ENCODE results near the gene SIPA1L3. TPM values are rescaled to one million over a fixed set of nuclear protein-coding genes. Genes with fewer than 3 reads are reported as not detected.

Gene SIPA1L3
- total RNA-seq, 2 experiments from 2014 or later, result 10.5 to 18.3 TPM

- intact Hi-C loops (cut with DNase I, micrococcal nuclease), result no loop called here
- Mint-ChIP-seq H3K4me3 (no peak overlapping the region), H3K36me3 (ENCODE audit: low read depth) (no peaks in the 10 kb centered on the region), H3K27ac (no peak overlapping the region), H3K4me1 (no peaks in the 10 kb centered on the region), H3K9me3 (ENCODE audit: low read depth) (no peaks in the 10 kb centered on the region), H3K27me3 (peaks cover 7% of the 10 kb centered on the region)
- ChIA-PET CTCF (interaction anchor here (1.0 kb wide), 1 partner anchor 352 kb away, joined by 4 read pairs; no protein-coding TSS in a partner anchor), POLR2A (interaction anchor here (0.6 kb wide), 1 partner anchor 98 kb away, joined by 10 read pairs; no protein-coding TSS in a partner anchor)
- no peak for DNase-seq
- no peak for ATAC-seq
Observed at GRCh38 chr19:38250428-38250820, 343.4 kb downstream of the SIPA1L3 start.

GRCh38 chr19:38250821-38251563 is 344.0 kb downstream of the SIPA1L3 start:
- Mint-ChIP-seq H3K9me3 (ENCODE audit: low read depth) (no peaks in the 10 kb centered on the region), H3K27me3 (peaks cover 11% of the 10 kb centered on the region), H3K27ac (no peak overlapping the region), H3K4me1 (no peaks in the 10 kb centered on the region), H3K4me3 (no peak overlapping the region), H3K36me3 (ENCODE audit: low read depth) (no peaks in the 10 kb centered on the region)
- ChIA-PET CTCF (interaction anchor here (0.5 to 1.5 kb wide), 4 partner anchors 14 to 1221 kb away, joined by 4 to 5 read pairs (median 4); no protein-coding TSS in a partner anchor), POLR2A (interaction anchor here (0.6 kb wide), 1 partner anchor 98 kb away, joined by 10 read pairs; no protein-coding TSS in a partner anchor)
- DNase-seq, result no peak
- intact Hi-C loops (cut with DNase I, micrococcal nuclease), result no loop called here
- ATAC-seq, result no peak

- Mint-ChIP-seq H3K27ac (no peak overlapping the region), H3K36me3 (ENCODE audit: low read depth) (no peaks in the 10 kb centered on the region), H3K4me1 (no peaks in the 10 kb centered on the region), H3K9me3 (ENCODE audit: low read depth) (no peaks in the 10 kb centered on the region), H3K27me3 (peaks cover 12% of the 10 kb centered on the region), H3K4me3 (no peak overlapping the region)
- ATAC-seq (no peak), DNase-seq (no peak)
- ChIA-PET POLR2A (no interaction called here), CTCF (interaction anchor here (0.5 to 1.5 kb wide), 3 partner anchors 14 to 1220 kb away, joined by 4 to 5 read pairs (median 4); no protein-coding TSS in a partner anchor)
- intact Hi-C loops (cut with DNase I, micrococcal nuclease), result no loop called here
Observed at GRCh38 chr19:38251564-38252051, 344.6 kb downstream of the SIPA1L3 start.

- H3K4me1 Mint-ChIP-seq, result no peaks in the 10 kb centered on the region
- no peaks in the 10 kb centered on the region for H3K36me3 Mint-ChIP-seq (ENCODE audit: low read depth)
- DNase-seq, result no peak
- H3K27ac Mint-ChIP-seq, result no peak overlapping the region
- intact Hi-C loops (cut with DNase I, micrococcal nuclease), result no loop called here
- no peak for ATAC-seq
- ChIA-PET CTCF (interaction anchor here (1.1 to 1.5 kb wide), 2 partner anchors 8 to 13 kb away, joined by 3 to 5 read pairs; no protein-coding TSS in a partner anchor), POLR2A (no interaction called here)
- peaks cover 19% of the 10 kb centered on the region for H3K27me3 Mint-ChIP-seq
- no peak overlapping the region for H3K4me3 Mint-ChIP-seq
- H3K9me3 Mint-ChIP-seq (ENCODE audit: low read depth), result no peaks in the 10 kb centered on the region
Observed at GRCh38 chr19:38252385-38252784, 345.4 kb downstream of the SIPA1L3 start.

GRCh38 chr19:38252941-38253691 is 346.1 kb downstream of the SIPA1L3 start:
- intact Hi-C loops (cut with DNase I, micrococcal nuclease), result no loop called here
- Mint-ChIP-seq H3K9me3 (ENCODE audit: low read depth) (no peaks in the 10 kb centered on the region), H3K4me1 (no peaks in the 10 kb centered on the region), H3K4me3 (no peak overlapping the region), H3K36me3 (ENCODE audit: low read depth) (no peaks in the 10 kb centered on the region), H3K27me3 (peaks cover 21% of the 10 kb centered on the region), H3K27ac (no peak overlapping the region)
- ATAC-seq (no peak), DNase-seq (no peak)
- ChIA-PET CTCF (interaction anchor here (0.7 to 1.9 kb wide), 3 partner anchors 8 to 83 kb away, joined by 3 to 8 read pairs (median 3); partner anchors contain the start of gene CATSPERG), POLR2A (no interaction called here)

GRCh38 chr19:38253788-38254187 is 346.8 kb downstream of the SIPA1L3 start:
- POLR2A ChIA-PET, result no interaction called here
- Mint-ChIP-seq H3K27me3 (peaks cover 22% of the 10 kb centered on the region), H3K36me3 (ENCODE audit: low read depth) (no peaks in the 10 kb centered on the region), H3K4me1 (no peaks in the 10 kb centered on the region), H3K4me3 (no peak overlapping the region), H3K9me3 (ENCODE audit: low read depth) (no peaks in the 10 kb centered on the region), H3K27ac (no peak overlapping the region)
- CTCF ChIA-PET, result interaction anchor here (0.7 to 1.9 kb wide), 2 partner anchors 10 to 82 kb away, joined by 3 to 8 read pairs; partner anchors contain the start of gene CATSPERG
- intact Hi-C loops (cut with DNase I, micrococcal nuclease), result no loop called here
- DNase-seq (no peak), ATAC-seq (no peak)

- H3K9me3 Mint-ChIP-seq (ENCODE audit: low read depth), result no peaks in the 10 kb centered on the region
- H3K4me1 Mint-ChIP-seq, result no peaks in the 10 kb centered on the region
- ChIA-PET CTCF (interaction anchor here (1.1 to 1.6 kb wide), 4 partner anchors 10 to 353 kb away, joined by 3 to 7 read pairs (median 6); partner anchors contain the start of gene FAM98C), POLR2A (no interaction called here)
- ATAC-seq (no peak), DNase-seq (no peak)
- intact Hi-C loops (cut with DNase I, micrococcal nuclease), result no loop called here
- no peaks in the 10 kb centered on the region for H3K36me3 Mint-ChIP-seq (ENCODE audit: low read depth)
- H3K27me3 Mint-ChIP-seq, result peaks cover 22% of the 10 kb centered on the region
- no peak overlapping the region for H3K27ac Mint-ChIP-seq
- no peak overlapping the region for H3K4me3 Mint-ChIP-seq
Observed at GRCh38 chr19:38255383-38256014, 348.5 kb downstream of the SIPA1L3 start.

Other genes starting within 250 kb of the SIPA1L3 start
- 1 to 10 TPM; 4.9 to 8.3 TPM for gene ZNF607, start 187.4 kb upstream of the SIPA1L3 start, total RNA-seq
- 1 to 10 TPM; 8.9 to 9.7 TPM for gene ZNF573, start 127.6 kb upstream of the SIPA1L3 start, total RNA-seq
- not detected for gene WDR87, start 614 bp upstream of the SIPA1L3 start, total RNA-seq

Data from activated CD4-positive, alpha-beta T cell treated with anti-CD3 and anti-CD28 coated beads for 36 hours (primary cell).